Measurements from ENCODE around the gene TMEM200A. TPM values are rescaled to one million over a fixed set of nuclear protein-coding genes. Genes with fewer than 3 reads are reported as not detected.

The TMEM200A gene
- total RNA-seq, 1 donor = 43.1 TPM

GRCh38 chr6:130447374-130447773 is 81.6 kb downstream of the TMEM200A start:
- Histone ChIP-seq H3K4me1 (ENCODE audit: insufficient read depth, low read length) (no peaks in the 10 kb centered on the region), H4K20me1 (ENCODE audit: insufficient read depth, low read length) (no peaks in the 10 kb centered on the region), H3K79me2 (ENCODE audit: insufficient read depth, low read length) (no peaks in the 10 kb centered on the region), H3K27ac (ENCODE audit: low read depth, low read length) (no peak overlapping the region), H3K4me2 (ENCODE audit: insufficient read depth, low read length) (no peak overlapping the region), H2AFZ (ENCODE audit: low read length) (no peak overlapping the region), H3K27me3 (ENCODE audit: insufficient read depth, low read length) (no peaks in the 10 kb centered on the region), H3K4me3 (ENCODE audit: insufficient read depth, low read length) (no peak overlapping the region), H3K36me3 (ENCODE audit: insufficient read depth, low read length) (peaks cover 5% of the 10 kb centered on the region), H3K9me3 (ENCODE audit: low read depth, low read length) (no peaks in the 10 kb centered on the region)
- peak; percentile 74 for DNase-seq (ENCODE audit: insufficient read length, low spot score, missing footprints)
- no peak for TF ChIP-seq CTCF (IDR thresholded peaks at IDR 0.05; ENCODE audit: extremely low read depth, low read depth, low read length)

- Histone ChIP-seq H4K20me1 (ENCODE audit: insufficient read depth, low read length) (no peaks in the 10 kb centered on the region), H3K36me3 (ENCODE audit: insufficient read depth, low read length) (no peaks in the 10 kb centered on the region), H3K4me2 (ENCODE audit: insufficient read depth, low read length) (no peak overlapping the region), H3K27me3 (ENCODE audit: insufficient read depth, low read length) (no peaks in the 10 kb centered on the region), H3K4me3 (ENCODE audit: insufficient read depth, low read length) (no peak overlapping the region), H3K9me3 (ENCODE audit: low read depth, low read length) (no peaks in the 10 kb centered on the region), H3K79me2 (ENCODE audit: insufficient read depth, low read length) (no peaks in the 10 kb centered on the region), H3K27ac (ENCODE audit: low read depth, low read length) (peak overlapping the region; percentile 70), H3K4me1 (ENCODE audit: insufficient read depth, low read length) (no peaks in the 10 kb centered on the region), H2AFZ (ENCODE audit: low read length) (no peak overlapping the region)
- no peak for TF ChIP-seq CTCF (IDR thresholded peaks at IDR 0.05; ENCODE audit: extremely low read depth, low read depth, low read length)
- DNase-seq (ENCODE audit: insufficient read length, low spot score, missing footprints) = no peak
These were observed 86.5 kb downstream of the TMEM200A start for GRCh38 chr6:130452336-130452735.

GRCh38 chr6:130453230-130453629 is 87.4 kb downstream of the TMEM200A start:
- Histone ChIP-seq H3K9me3 (ENCODE audit: low read depth, low read length) (no peaks in the 10 kb centered on the region), H3K36me3 (ENCODE audit: insufficient read depth, low read length) (no peaks in the 10 kb centered on the region), H3K27me3 (ENCODE audit: insufficient read depth, low read length) (no peaks in the 10 kb centered on the region), H4K20me1 (ENCODE audit: insufficient read depth, low read length) (no peaks in the 10 kb centered on the region), H2AFZ (ENCODE audit: low read length) (no peak overlapping the region), H3K27ac (ENCODE audit: low read depth, low read length) (peak overlapping the region; percentile 70), H3K4me3 (ENCODE audit: insufficient read depth, low read length) (no peak overlapping the region), H3K4me1 (ENCODE audit: insufficient read depth, low read length) (no peaks in the 10 kb centered on the region), H3K4me2 (ENCODE audit: insufficient read depth, low read length) (no peak overlapping the region), H3K79me2 (ENCODE audit: insufficient read depth, low read length) (no peaks in the 10 kb centered on the region)
- no peak for TF ChIP-seq CTCF (IDR thresholded peaks at IDR 0.05; ENCODE audit: extremely low read depth, low read depth, low read length)
- DNase-seq (ENCODE audit: insufficient read length, low spot score, missing footprints) = peak; percentile 46

GRCh38 chr6:130457605-130458004 is 91.8 kb downstream of the TMEM200A start:
- Histone ChIP-seq H3K36me3 (ENCODE audit: insufficient read depth, low read length) (no peaks in the 10 kb centered on the region), H3K79me2 (ENCODE audit: insufficient read depth, low read length) (no peaks in the 10 kb centered on the region)
- DNase-seq (ENCODE audit: insufficient read length, low spot score, missing footprints) = no peak

More at GRCh38 chr6:130457605-130458004, 91.8 kb downstream of the TMEM200A start:
- Histone ChIP-seq H3K9me3 (ENCODE audit: low read depth, low read length) (no peaks in the 10 kb centered on the region), H3K4me2 (ENCODE audit: insufficient read depth, low read length) (no peak overlapping the region), H3K4me1 (ENCODE audit: insufficient read depth, low read length) (no peaks in the 10 kb centered on the region), H2AFZ (ENCODE audit: low read length) (no peak overlapping the region), H3K27ac (ENCODE audit: low read depth, low read length) (no peak overlapping the region), H3K4me3 (ENCODE audit: insufficient read depth, low read length) (no peak overlapping the region), H4K20me1 (ENCODE audit: insufficient read depth, low read length) (no peaks in the 10 kb centered on the region), H3K27me3 (ENCODE audit: insufficient read depth, low read length) (no peaks in the 10 kb centered on the region)
- peak; percentile 39 for TF ChIP-seq CTCF (IDR thresholded peaks at IDR 0.05; ENCODE audit: extremely low read depth, low read depth, low read length)

All from osteoblast (primary cell).